Right atrium auricular region (tissue), 2 donors: Measurements from ENCODE around the gene CD2BP2. TPM values are rescaled to one million over a fixed set of nuclear protein-coding genes. Genes with fewer than 3 reads are reported as not detected.
"Not testable (repeated sequence)": the region's sequence is repeated elsewhere in the genome, so short reads cannot be mapped to it uniquely, and the experiment has no call there.

ENCODE experiments used
- DNase-seq: peaks from one replicate; pipeline ENCODE4 v3.0.0-alpha.2; 2019; ENCODE audit warnings: low spot score
- H3K27ac ChIP-seq, 2 donors: fragments of 200-600 bp; sonication (generic); 1 replicate in 1 of 2; 2 replicates in 1 of 2; pipeline ENCODE4 v1.5.1; 2016 to 2019
- H3K27me3 ChIP-seq, 2 donors: fragments of 200-600 bp; sonication (generic); one replicate each; pipeline versions ENCODE4 v1.5.1 to v1.6.0; 2017 to 2019
- H3K36me3 ChIP-seq: fragments of 200-600 bp; sonication (generic); one replicate; pipeline ENCODE4 v1.5.1; 2016
- H3K4me1 ChIP-seq, 2 donors: fragments of 200-600 bp; sonication (generic); one replicate each; pipeline versions ENCODE4 v1.5.1 to v1.6.0; 2017 to 2019
- H3K4me3 ChIP-seq, 2 donors: fragments of 200-600 bp; sonication (generic); 1 replicate in 1 of 2; 2 replicates in 1 of 2; pipeline ENCODE4 v1.5.1; 2017 to 2019; ENCODE audit warnings: mild to moderate bottlenecking in 1 of 2, moderate library complexity in 1 of 2
- H3K9me3 ChIP-seq, 2 donors: fragments of 200-600 bp; sonication (generic); one replicate each; pipeline ENCODE4 v1.5.1; 2019
- CTCF ChIP-seq, 2 donors: fragments of 200-600 bp; sonication (generic); IDR thresholded peaks; one replicate each; pipeline ENCODE4 v1.5.1; 2019; ENCODE audit warnings: antibody characterized with exemption in 2 of 2
- total RNA-seq, 2 donors: library from RNA; depleted of rRNA; stranded (reverse); fragments of >200 nt; gene quantifications; one replicate each; pipeline ENCODE4 v1.1.0, GENCODE V29; 2016

CD2BP2 gene
- total RNA-seq, 2 donors from 2014 or later, result 22.0 to 39.3 TPM

- Histone ChIP-seq H3K27ac (peak overlapping the region; percentile 96 to 99), H3K36me3 (no peaks in the 10 kb centered on the region), H3K4me1 (peaks cover 0 to 8% of the 10 kb centered on the region in 2 donors), H3K4me3 (peak overlapping the region; percentile 81 to 97), H3K9me3 (no peaks in the 10 kb centered on the region), H3K27me3 (no peaks in the 10 kb centered on the region)
- no peak for DNase-seq
- TF ChIP-seq CTCF (IDR thresholded peaks at IDR 0.05), result no peak
Measured at GRCh38 chr16:30335598-30336474, 19.3 kb downstream of the CD2BP2 start.

DNA sequence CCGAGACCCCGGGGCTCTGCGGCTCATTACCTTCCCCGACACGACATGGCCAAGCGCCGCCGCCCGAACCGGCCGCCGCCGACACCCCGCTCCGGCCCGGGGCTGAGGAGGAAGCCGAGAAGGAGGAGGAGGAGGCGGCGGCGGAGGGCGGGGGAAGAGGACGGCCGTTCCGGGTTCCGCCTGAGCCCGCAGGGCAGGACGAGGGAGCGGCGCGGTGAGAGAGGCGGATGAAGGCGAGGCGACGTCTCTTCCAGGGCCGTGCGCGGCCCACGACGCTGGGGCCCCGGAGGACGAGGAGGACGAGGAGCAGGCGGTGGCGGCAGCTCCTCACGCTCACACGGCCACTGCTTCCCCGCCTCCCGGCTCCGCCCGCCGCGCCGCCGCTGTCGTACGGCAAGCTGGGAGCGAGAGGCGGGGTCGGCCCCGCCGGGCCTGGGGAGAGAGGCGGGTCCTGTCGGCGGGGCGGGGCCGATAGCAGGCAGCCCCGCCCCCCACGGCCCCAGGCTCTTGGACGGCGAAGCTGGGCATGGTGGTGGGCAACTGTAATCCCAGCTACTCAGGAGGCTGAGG, 20.0 kb downstream of the CD2BP2 start:
- H3K27me3 ChIP-seq, H3K9me3 ChIP-seq, H3K36me3 ChIP-seq, H3K4me1 ChIP-seq: not testable (repeated sequence)
- peak overlapping the region; percentile 96 to 99 for H3K27ac ChIP-seq
- peak; percentile 79 for DNase-seq
- H3K4me3 ChIP-seq, result peak overlapping the region; percentile 81 to 97

GRCh38 chr16:30334473-30334989, 20.6 kb downstream of the CD2BP2 start:
- not testable (repeated sequence) for H3K27me3 ChIP-seq
- Histone ChIP-seq H3K4me3 (peak overlapping the region; percentile 81 to 97), H3K27ac (peak overlapping the region; percentile 96 to 99)

DNA sequence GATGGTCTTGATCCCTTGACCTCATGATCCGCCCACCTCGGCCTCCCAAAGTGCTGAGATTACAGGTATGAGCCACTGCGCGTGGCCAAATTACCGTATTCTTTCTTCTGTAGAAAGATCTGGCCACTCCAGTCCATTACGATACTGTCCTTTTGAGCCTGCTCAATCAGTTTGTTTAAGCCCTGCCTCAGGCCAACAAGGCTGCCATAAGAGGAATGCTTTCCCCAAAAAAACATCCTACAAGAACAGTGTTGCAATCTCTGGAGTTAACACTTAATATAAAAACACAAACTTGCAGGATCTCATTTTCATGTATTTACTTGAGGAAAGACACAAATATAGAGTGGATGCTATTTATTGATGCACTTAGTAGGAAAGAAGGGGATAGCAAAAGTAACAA, 30.9 kb downstream of the CD2BP2 start:
- H3K9me3 ChIP-seq, H3K4me1 ChIP-seq, DNase-seq, H3K27me3 ChIP-seq, H3K27ac ChIP-seq, H3K36me3 ChIP-seq, H3K4me3 ChIP-seq: not testable (repeated sequence)

More at GRCh38 chr16:30334473-30334989, 20.6 kb downstream of the CD2BP2 start:
- not testable (repeated sequence) for H3K4me1 ChIP-seq, H3K36me3 ChIP-seq, H3K9me3 ChIP-seq, DNase-seq

DNA sequence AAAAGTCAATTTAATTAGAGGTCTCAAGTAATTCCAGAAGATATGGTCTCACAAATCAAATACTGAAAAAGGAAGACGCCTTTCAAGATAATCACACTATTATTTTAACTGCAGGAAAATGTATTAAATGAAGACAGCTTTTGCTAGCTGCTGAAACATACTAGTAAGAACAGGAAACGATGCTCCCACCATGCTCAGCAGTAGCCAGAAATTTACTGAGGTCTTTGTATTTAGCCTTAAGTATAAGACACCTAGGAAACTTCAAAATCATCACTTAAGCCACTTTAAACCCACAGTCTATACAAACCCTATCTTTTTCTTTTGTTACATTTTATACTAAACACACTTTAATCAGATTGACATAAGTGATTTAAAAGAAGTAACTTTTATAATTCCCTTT, 36.5 kb downstream of the CD2BP2 start:
- not testable (repeated sequence) for H3K9me3 ChIP-seq, H3K27ac ChIP-seq, DNase-seq, H3K4me1 ChIP-seq, H3K27me3 ChIP-seq, H3K4me3 ChIP-seq, H3K36me3 ChIP-seq

GRCh38 chr16:30310937-30311336, 44.2 kb downstream of the CD2BP2 start:
- DNase-seq, H3K4me3 ChIP-seq, H3K27ac ChIP-seq, H3K36me3 ChIP-seq, H3K27me3 ChIP-seq, H3K9me3 ChIP-seq, H3K4me1 ChIP-seq: not testable (repeated sequence)

DNA sequence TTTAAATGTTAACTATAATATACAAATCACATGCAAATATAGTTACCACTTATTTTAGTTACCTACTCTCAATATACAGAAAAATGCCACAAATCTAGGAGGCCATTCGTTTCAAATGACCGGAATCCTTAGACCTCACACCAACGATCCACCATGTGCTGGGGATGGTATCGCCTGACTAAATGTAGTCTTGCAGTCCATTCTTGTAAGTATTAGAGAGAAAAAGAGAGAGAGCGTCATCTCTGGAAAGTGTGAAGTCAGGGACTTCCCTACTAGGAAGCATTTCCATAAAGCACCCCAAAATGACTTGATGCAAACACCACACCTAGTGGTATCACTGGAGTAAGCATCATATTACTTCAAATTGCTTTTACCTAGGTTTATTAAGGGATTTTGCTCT, 45.9 kb downstream of the CD2BP2 start:
- not testable (repeated sequence) for DNase-seq, H3K4me1 ChIP-seq, H3K27me3 ChIP-seq, H3K4me3 ChIP-seq, H3K27ac ChIP-seq, H3K36me3 ChIP-seq, H3K9me3 ChIP-seq

Other genes with a start within 250 kb of the CD2BP2 start
- 1 to 10 TPM in 1 of 2 donors, not detected in 1; 1.7 TPM for gene GDPD3, start 241.8 kb downstream of the CD2BP2 start, total RNA-seq
- gene MAPK3, start 232.1 kb downstream of the CD2BP2 start, total RNA-seq, result 10 to 100 TPM; 27.9 to 76.6 TPM
- gene CORO1A, start 171.7 kb downstream of the CD2BP2 start, total RNA-seq, result 10 to 100 TPM in 1 of 2 donors, 1 to 10 TPM in 1; 5.4 to 18.6 TPM
- 100 to 1,000 TPM; 143 to 187 TPM for gene BOLA2B, start 161.6 kb downstream of the CD2BP2 start, total RNA-seq
- 10 to 100 TPM; 25.1 to 36.3 TPM for gene SLX1A, start 161.4 kb downstream of the CD2BP2 start, total RNA-seq
- 1 to 10 TPM; 2.0 to 7.4 TPM for gene SULT1A3, start 156.1 kb downstream of the CD2BP2 start, total RNA-seq
- 1 to 10 TPM in 1 of 2 donors, not detected in 1; 1.7 TPM for gene NPIPB13, start 106.8 kb downstream of the CD2BP2 start, total RNA-seq
- 10 to 100 TPM; 20.0 to 22.3 TPM for gene TBC1D10B, start 15.2 kb upstream of the CD2BP2 start, total RNA-seq
- gene MYL11, start 19.5 kb upstream of the CD2BP2 start, total RNA-seq, result not detected
- gene SEPTIN1, start 27.3 kb upstream of the CD2BP2 start, total RNA-seq, result under 1 TPM in 1 of 2 donors, not detected in 1; 0.35 TPM
- 10 to 100 TPM in 1 of 2 donors, 1 to 10 TPM in 1; 5.7 to 10.7 TPM for gene ZNF48, start 40.1 kb upstream of the CD2BP2 start, total RNA-seq
- 10 to 100 TPM; 13.0 to 14.3 TPM for gene ZNF771, start 52.3 kb upstream of the CD2BP2 start, total RNA-seq
- gene DCTPP1, start 74.7 kb upstream of the CD2BP2 start, total RNA-seq, result 10 to 100 TPM; 14.4 to 18.7 TPM
- 10 to 100 TPM; 18.2 to 18.6 TPM for gene SEPHS2, start 90.6 kb upstream of the CD2BP2 start, total RNA-seq
- 1 to 10 TPM; 2.0 to 2.6 TPM for gene ITGAL, start 117.4 kb upstream of the CD2BP2 start, total RNA-seq
- 10 to 100 TPM; 41.1 to 51.4 TPM for gene ZNF768, start 171.3 kb upstream of the CD2BP2 start, total RNA-seq
- 10 to 100 TPM; 13.3 to 16.2 TPM for gene ZNF747, start 179.6 kb upstream of the CD2BP2 start, total RNA-seq
- gene ZNF764, start 203.1 kb upstream of the CD2BP2 start, total RNA-seq, result 10 to 100 TPM; 12.0 to 16.9 TPM
- gene ZNF688, start 216.4 kb upstream of the CD2BP2 start, total RNA-seq, result 10 to 100 TPM in 1 of 2 donors, 1 to 10 TPM in 1; 9.6 to 13.5 TPM
- gene ZNF785, start 230.4 kb upstream of the CD2BP2 start, total RNA-seq, result 1 to 10 TPM; 5.5 to 6.0 TPM